Karpas-422 (cell line): ENCODE data around the gene MKRN2. TPM values are rescaled to one million over a fixed set of nuclear protein-coding genes. Genes with fewer than 3 reads are reported as not detected.

Experiments used
- DNase-seq: peaks from one replicate; pipeline ENCODE4 v3.0.0-alpha.2; 2015
- H2AFZ ChIP-seq: fragments of 200-600 bp; sonication (generic); 2 replicates; pipeline ENCODE4 v1.6.1; 2014; ENCODE audit warnings: antibody characterized with exemption, low read length, mixed read lengths
- H3K27ac ChIP-seq: fragments of 200-600 bp; sonication (generic); 2 replicates; pipeline ENCODE4 v1.5.1; 2014; ENCODE audit warnings: mild to moderate bottlenecking, low read length, moderate library complexity
- H3K27me3 ChIP-seq: fragments of 200-600 bp; sonication (generic); 2 replicates; pipeline ENCODE4 v1.6.1; 2014; ENCODE audit warnings: low read length, mixed read lengths
- H3K36me3 ChIP-seq: fragments of 200-600 bp; sonication (generic); 2 replicates; pipeline ENCODE4 v1.6.1; 2014; ENCODE audit warnings: low read length, mixed read lengths; ENCODE audit not compliant: insufficient read depth
- H3K4me1 ChIP-seq: fragments of 200-600 bp; sonication (generic); 2 replicates; pipeline ENCODE4 v1.6.1; 2014; ENCODE audit warnings: mild to moderate bottlenecking, low read length, mixed read lengths
- H3K4me2 ChIP-seq: fragments of 200-600 bp; sonication (generic); 2 replicates; pipeline ENCODE4 v1.6.1; 2014; ENCODE audit warnings: low read length, low read depth, mild to moderate bottlenecking; ENCODE audit not compliant: poor library complexity, severe bottlenecking
- H3K4me3 ChIP-seq: fragments of 200-600 bp; sonication (generic); 2 replicates; pipeline ENCODE4 v1.5.1; 2014; ENCODE audit warnings: mild to moderate bottlenecking, antibody characterized with exemption, low read length, mixed read lengths
- H3K79me2 ChIP-seq: fragments of 200-600 bp; sonication (generic); 2 replicates; pipeline ENCODE4 v1.6.1; 2014; ENCODE audit warnings: mild to moderate bottlenecking, low read length, mixed read lengths
- H3K9ac ChIP-seq: fragments of 200-600 bp; sonication (generic); 2 replicates; pipeline ENCODE4 v1.6.0; 2014; ENCODE audit warnings: low read length
- H3K9me2 ChIP-seq: fragments of 200-600 bp; sonication (generic), shearing (Covaris generic); replicated peaks from 2 replicates; pipeline ENCODE4 v1.6.0; 2014; ENCODE audit warnings: mild to moderate bottlenecking, low read length, moderate library complexity; ENCODE audit not compliant: insufficient read depth
- H3K9me3 ChIP-seq: fragments of 300-700, 200-600 bp; sonication (generic); 2 replicates; pipeline ENCODE4 v1.6.1; 2014; ENCODE audit warnings: low read length, mixed read lengths
- H4K20me1 ChIP-seq: fragments of 200-600 bp; sonication (generic); 2 replicates; pipeline ENCODE4 v1.6.1; 2014; ENCODE audit warnings: mild to moderate bottlenecking, antibody characterized with exemption, low read length, low read depth; ENCODE audit not compliant: insufficient read depth
- total RNA-seq: library from RNA; depleted of rRNA; stranded (reverse); fragments of >200 nt; shearing (Covaris generic); gene quantifications from 2 replicates; pipeline ENCODE4 v1.2.3, GENCODE V29; 2014; ENCODE audit warnings: low replicate concordance

The MKRN2 gene
- total RNA-seq, 1 experiment from 2014 or later = 44.5 TPM

DNA sequence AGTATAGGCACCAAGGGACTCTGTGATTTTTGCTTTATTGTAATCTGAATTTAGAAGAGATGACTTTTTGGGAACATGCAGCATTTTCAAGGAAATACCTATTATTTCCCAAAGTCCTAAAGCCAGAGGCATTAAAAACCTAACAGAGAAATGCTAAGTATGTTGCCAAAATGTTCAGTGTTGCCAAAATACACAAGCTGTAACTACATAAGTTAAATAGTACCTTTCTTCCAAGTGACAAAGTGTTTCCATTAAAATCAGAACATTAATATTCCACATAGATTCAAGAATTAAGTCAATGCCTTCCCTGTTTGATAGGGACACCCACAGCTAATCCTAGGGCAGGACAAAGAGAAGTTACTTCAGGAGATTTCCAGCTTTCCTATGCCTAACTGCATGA, 42.0 kb downstream of the MKRN2 start:
- no peaks in the 10 kb centered on the region for H3K9me3 ChIP-seq
- no peaks in the 10 kb centered on the region for H3K9me2 ChIP-seq
- DNase-seq = no peak
- peaks cover 20% of the 10 kb centered on the region; the same call in 1 of the 2 replicates for H3K79me2 ChIP-seq
- H3K27me3 ChIP-seq = no peaks in the 10 kb centered on the region
- peaks cover 41% of the 10 kb centered on the region; the same call in 1 of the 2 replicates for H3K36me3 ChIP-seq
- no peaks in the 10 kb centered on the region for H3K4me1 ChIP-seq
- no peak overlapping the region for H3K9ac ChIP-seq
- H4K20me1 ChIP-seq = no peaks in the 10 kb centered on the region
- H3K27ac ChIP-seq = no peak overlapping the region
- no peak overlapping the region for H3K4me2 ChIP-seq
- no peak overlapping the region for H2AFZ ChIP-seq
- no peak overlapping the region for H3K4me3 ChIP-seq

DNA sequence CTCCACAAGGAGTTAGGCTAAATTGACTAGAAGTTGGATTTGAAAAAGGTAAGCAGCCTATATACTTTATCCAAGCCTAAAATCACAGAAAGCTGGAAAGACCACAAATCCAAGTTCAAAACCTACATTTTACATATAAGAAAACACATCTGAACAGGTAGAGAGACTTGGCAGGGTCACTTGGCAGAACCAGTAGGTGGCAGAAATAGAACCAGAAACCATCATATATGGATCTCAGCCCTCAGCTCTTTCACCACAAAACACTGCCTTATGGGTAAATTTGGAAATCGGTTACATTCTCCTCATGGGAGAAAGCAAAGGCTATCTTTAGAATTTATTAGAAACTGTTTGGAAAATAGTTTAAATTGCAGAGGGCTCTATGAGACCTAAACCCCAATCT, 44.2 kb downstream of the MKRN2 start:
- no peak for DNase-seq

DNA sequence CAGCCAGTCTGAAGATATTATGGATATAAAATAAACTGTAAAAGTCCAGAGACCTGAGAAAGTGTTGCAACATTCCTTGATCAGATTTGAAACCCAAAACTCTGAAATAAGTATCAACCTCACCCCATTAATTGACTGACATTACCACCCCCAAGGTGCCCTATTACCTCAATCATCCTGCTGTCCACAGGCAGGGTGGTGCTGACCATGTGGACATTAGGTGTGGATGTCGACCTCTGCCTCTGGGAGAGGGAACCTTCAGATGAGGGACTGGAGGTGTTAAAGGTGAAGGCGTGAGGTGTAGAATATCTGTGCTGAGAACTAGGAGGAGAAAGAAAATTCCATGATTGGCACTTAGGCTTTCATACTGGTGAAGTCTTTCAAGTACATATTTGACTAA, 47.1 kb downstream of the MKRN2 start:
- H3K27me3 ChIP-seq = no peaks in the 10 kb centered on the region
- no peak overlapping the region for H3K27ac ChIP-seq
- 0 out of 2 replicates have a peak, but pooled peaks cover 3% of the 10 kb centered on the region for H3K4me1 ChIP-seq
- H3K9ac ChIP-seq = no peak overlapping the region
- H3K9me3 ChIP-seq = no peaks in the 10 kb centered on the region
- H3K9me2 ChIP-seq = no peaks in the 10 kb centered on the region
- H3K79me2 ChIP-seq = peaks cover 39% of the 10 kb centered on the region
- H4K20me1 ChIP-seq = no peaks in the 10 kb centered on the region
- H2AFZ ChIP-seq = no peak overlapping the region
- H3K4me2 ChIP-seq = no peak overlapping the region
- DNase-seq = no peak
- peaks cover 53% of the 10 kb centered on the region; the same call in 1 of the 2 replicates for H3K36me3 ChIP-seq
- no peak overlapping the region for H3K4me3 ChIP-seq

More for the DNA sequence above, 44.2 kb downstream of the MKRN2 start:
- Histone ChIP-seq H3K4me3 (no peak overlapping the region), H3K9me2 (no peaks in the 10 kb centered on the region), H2AFZ (no peak overlapping the region), H3K27ac (no peak overlapping the region), H3K36me3 (peaks cover 47% of the 10 kb centered on the region; the same call in 1 of the 2 replicates), H3K4me2 (no peak overlapping the region), H3K9me3 (no peaks in the 10 kb centered on the region), H3K9ac (no peak overlapping the region), H3K4me1 (0 out of 2 replicates have a peak, but pooled peaks cover 3% of the 10 kb centered on the region), H4K20me1 (no peaks in the 10 kb centered on the region), H3K79me2 (peaks cover 29% of the 10 kb centered on the region; the same call in 1 of the 2 replicates), H3K27me3 (no peaks in the 10 kb centered on the region)

DNA sequence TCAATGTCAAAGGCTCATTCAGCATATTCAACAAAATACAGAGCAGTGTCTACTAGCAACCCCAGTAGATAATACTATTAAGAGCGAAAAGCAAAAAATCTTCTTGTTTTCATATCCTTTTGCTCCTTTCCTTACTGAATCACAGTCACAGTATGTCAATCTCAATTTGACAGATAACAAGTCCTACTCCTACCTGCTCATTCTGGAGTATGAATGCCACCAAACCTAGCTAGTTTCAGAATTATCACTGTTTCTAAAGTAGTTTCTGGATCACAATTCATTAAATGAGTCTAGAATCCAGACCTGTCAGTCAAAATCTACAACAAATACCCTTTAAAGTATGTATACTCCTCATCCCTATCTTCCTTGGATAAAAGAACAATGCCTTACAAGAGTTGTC, 51.5 kb downstream of the MKRN2 start:
- H3K4me2 ChIP-seq = no peak overlapping the region
- H3K79me2 ChIP-seq = peaks cover 56% of the 10 kb centered on the region
- peaks cover 46% of the 10 kb centered on the region; the same call in 1 of the 2 replicates for H3K36me3 ChIP-seq
- H3K4me1 ChIP-seq = 0 out of 2 replicates have a peak, but pooled peaks cover 3% of the 10 kb centered on the region
- H3K4me3 ChIP-seq = no peak overlapping the region
- DNase-seq = no peak
- no peak overlapping the region for H3K9ac ChIP-seq
- H3K9me2 ChIP-seq = no peaks in the 10 kb centered on the region
- no peaks in the 10 kb centered on the region for H4K20me1 ChIP-seq
- H3K27me3 ChIP-seq = no peaks in the 10 kb centered on the region
- no peak overlapping the region for H3K27ac ChIP-seq
- H3K9me3 ChIP-seq = no peaks in the 10 kb centered on the region
- no peak overlapping the region for H2AFZ ChIP-seq

DNA sequence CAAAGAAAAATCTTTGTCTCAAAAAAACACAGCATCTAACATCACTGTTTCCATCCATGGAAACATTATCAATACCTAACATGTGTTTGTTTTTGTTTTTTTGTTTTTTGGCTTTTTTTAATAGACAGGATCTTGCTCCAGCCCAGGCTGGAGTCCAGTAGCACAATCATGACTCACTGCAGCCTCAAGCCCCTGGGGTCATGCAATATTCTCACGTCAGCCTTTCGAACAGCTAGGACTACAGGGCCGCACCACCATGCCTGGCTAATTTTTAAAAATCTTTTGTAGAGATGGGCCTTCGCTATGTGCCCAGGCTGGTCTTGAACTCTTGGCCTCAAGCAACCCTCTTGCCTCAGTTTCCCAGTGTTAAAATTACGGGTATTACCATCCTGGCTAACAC, 54.2 kb downstream of the MKRN2 start:
- Histone ChIP-seq H3K9me3 (no peaks in the 10 kb centered on the region), H3K27ac (no peak overlapping the region), H4K20me1 (no peaks in the 10 kb centered on the region), H3K4me1 (no peaks in the 10 kb centered on the region), H3K36me3 (peaks cover 41% of the 10 kb centered on the region; the same call in 1 of the 2 replicates), H3K4me3 (no peak overlapping the region), H3K4me2 (no peak overlapping the region), H3K27me3 (no peaks in the 10 kb centered on the region), H3K9me2 (no peaks in the 10 kb centered on the region), H2AFZ (no peak overlapping the region), H3K79me2 (peaks cover 69% of the 10 kb centered on the region), H3K9ac (no peak overlapping the region)
- no peak for DNase-seq

DNA sequence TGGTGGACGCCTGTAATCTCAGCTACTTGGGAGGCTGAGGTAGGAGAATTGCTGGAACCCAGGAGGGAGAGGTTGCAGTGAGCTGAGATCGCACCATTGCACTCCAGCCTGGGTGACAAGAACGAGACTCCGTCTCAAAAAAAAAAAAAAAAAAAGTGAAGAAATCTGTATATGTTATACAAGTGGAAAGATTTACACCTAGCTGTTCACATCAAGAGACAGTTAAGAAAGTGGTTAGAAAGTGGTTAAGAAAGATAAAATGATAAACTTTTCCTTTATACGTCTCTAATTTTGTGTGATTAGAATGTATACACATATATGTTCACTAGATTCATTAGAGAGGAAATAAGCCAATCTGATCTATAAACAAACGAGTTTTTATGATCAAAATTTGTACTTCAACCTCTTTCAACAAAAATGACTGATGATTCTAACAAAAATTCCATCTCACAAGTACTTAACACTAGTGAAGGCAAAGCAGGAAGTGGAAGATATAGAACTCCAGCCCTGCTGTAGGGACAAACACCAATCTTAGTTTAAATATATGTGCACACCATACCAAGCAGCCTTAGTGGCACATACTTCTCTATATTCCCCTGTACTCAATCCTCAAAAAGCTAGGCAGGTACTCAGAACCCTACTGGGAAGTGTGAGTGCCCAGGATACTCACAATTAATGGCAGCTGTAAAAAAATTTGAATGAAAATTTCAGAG, 55.8 kb downstream of the MKRN2 start:
- peaks cover 81% of the 10 kb centered on the region for H3K79me2 ChIP-seq
- no peaks in the 10 kb centered on the region for H3K4me1 ChIP-seq
- H3K27me3 ChIP-seq = no peaks in the 10 kb centered on the region
- H2AFZ ChIP-seq = no peak overlapping the region
- no peak overlapping the region for H3K27ac ChIP-seq
- H4K20me1 ChIP-seq = no peaks in the 10 kb centered on the region
- no peak overlapping the region for H3K4me2 ChIP-seq
- no peaks in the 10 kb centered on the region for H3K9me3 ChIP-seq
- DNase-seq = no peak
- H3K9ac ChIP-seq = no peak overlapping the region
- no peaks in the 10 kb centered on the region for H3K9me2 ChIP-seq
- H3K4me3 ChIP-seq = no peak overlapping the region
- peaks cover 34% of the 10 kb centered on the region; the same call in 1 of the 2 replicates for H3K36me3 ChIP-seq

DNA sequence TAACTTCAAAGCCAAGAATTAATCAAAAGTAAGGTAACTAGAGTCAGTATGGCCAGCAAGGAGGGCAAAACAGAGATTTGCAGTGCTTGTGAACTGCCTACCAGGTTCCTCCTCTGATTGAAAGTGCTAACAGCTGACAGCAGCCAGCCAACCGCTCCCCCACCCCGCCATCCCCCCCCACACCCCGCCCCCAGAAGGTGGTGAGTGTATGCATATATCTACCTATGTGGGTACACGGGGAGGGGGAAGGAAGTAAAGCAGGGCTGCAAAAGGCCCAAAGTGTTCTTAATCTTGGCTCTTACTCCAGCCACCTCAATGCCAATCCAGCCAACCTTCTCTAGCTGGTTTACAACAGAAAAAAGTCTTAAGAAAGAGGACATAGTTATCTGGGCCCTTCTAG, 56.4 kb downstream of the MKRN2 start:
- Histone ChIP-seq H3K4me3 (no peak overlapping the region), H3K27ac (no peak overlapping the region), H3K36me3 (peaks cover 35% of the 10 kb centered on the region; the same call in 1 of the 2 replicates), H3K27me3 (no peaks in the 10 kb centered on the region), H3K79me2 (peaks cover 85% of the 10 kb centered on the region), H3K4me1 (no peaks in the 10 kb centered on the region), H3K4me2 (no peak overlapping the region), H3K9me3 (no peaks in the 10 kb centered on the region), H3K9ac (no peak overlapping the region), H2AFZ (no peak overlapping the region), H4K20me1 (no peaks in the 10 kb centered on the region), H3K9me2 (no peaks in the 10 kb centered on the region)
- DNase-seq = no peak

DNA sequence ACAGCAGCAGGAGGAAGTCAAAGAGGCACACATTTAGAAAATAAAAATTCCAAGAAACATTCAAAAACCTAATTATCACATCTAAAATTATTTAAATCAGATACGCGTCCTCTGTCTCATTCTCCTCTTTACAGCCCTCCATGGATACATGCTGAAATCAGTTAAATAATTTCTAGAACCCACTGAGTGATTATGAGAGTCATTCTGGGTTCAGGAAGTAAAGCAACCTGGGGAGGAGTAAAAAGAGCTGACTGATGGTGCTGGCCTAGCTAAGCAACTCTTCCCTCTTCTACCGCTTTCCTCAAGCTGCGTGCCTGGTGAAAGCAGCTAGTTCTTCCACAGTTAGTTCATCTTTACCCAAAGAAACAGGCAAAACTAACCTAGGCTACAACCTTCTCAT, 58.4 kb downstream of the MKRN2 start:
- Histone ChIP-seq H4K20me1 (no peaks in the 10 kb centered on the region), H3K9me3 (no peaks in the 10 kb centered on the region)
- DNase-seq = no peak

More for the DNA sequence above, 58.4 kb downstream of the MKRN2 start:
- no peak overlapping the region for H3K27ac ChIP-seq
- no peak overlapping the region for H3K4me2 ChIP-seq
- no peaks in the 10 kb centered on the region for H3K9me2 ChIP-seq
- H2AFZ ChIP-seq = no peak overlapping the region
- H3K79me2 ChIP-seq = peaks cover 83% of the 10 kb centered on the region
- no peaks in the 10 kb centered on the region for H3K4me1 ChIP-seq
- peaks cover 20% of the 10 kb centered on the region; the same call in 1 of the 2 replicates for H3K36me3 ChIP-seq
- H3K4me3 ChIP-seq = no peak overlapping the region
- no peak overlapping the region for H3K9ac ChIP-seq
- no peaks in the 10 kb centered on the region for H3K27me3 ChIP-seq
